Stimulated activated CD8-positive, alpha-beta memory T cell treated with anti-CD3 and anti-CD28 coated beads, Interleukin-2, amount 100 ng/mL, for 48 hours (primary cell): Measurements from ENCODE around the gene PLEKHO1.
"Not testable (repeated sequence)": the region's sequence is repeated elsewhere in the genome, so short reads cannot be mapped to it uniquely, and the experiment has no call there.

Experiments used
- DNase-seq, 2 donors: peaks; one replicate each; pipeline ENCODE4 v3.0.0-alpha.2; 2020; ENCODE audit warnings: low read depth in 2 of 2

The PLEKHO1 gene

GRCh38 chr1:150173141-150173585, 23.4 kb downstream of the PLEKHO1 start:
- DNase-seq: no peak

GRCh38 chr1:150176593-150176992, 26.9 kb downstream of the PLEKHO1 start:
- DNase-seq: no peak

- DNase-seq: no peak
Measured at GRCh38 chr1:150178548-150178947, 28.8 kb downstream of the PLEKHO1 start.

- no peak for DNase-seq
Measured at GRCh38 chr1:150179867-150180266, 30.2 kb downstream of the PLEKHO1 start.

GRCh38 chr1:150180474-150180873, 30.8 kb downstream of the PLEKHO1 start:
- no peak for DNase-seq

GRCh38 chr1:150182247-150182646, 32.5 kb downstream of the PLEKHO1 start:
- DNase-seq: no peak

- DNase-seq: no peak
Measured at GRCh38 chr1:150183061-150183460, 33.3 kb downstream of the PLEKHO1 start.

- no peak for DNase-seq
Measured at GRCh38 chr1:150185481-150185880, 35.8 kb downstream of the PLEKHO1 start.

- not testable (repeated sequence) for DNase-seq
Measured at GRCh38 chr1:150186438-150186788, 36.7 kb downstream of the PLEKHO1 start.

GRCh38 chr1:150186789-150187559, 37.3 kb downstream of the PLEKHO1 start:
- no peak for DNase-seq

- no peak for DNase-seq
Measured at GRCh38 chr1:150187560-150187931, 37.8 kb downstream of the PLEKHO1 start.

- DNase-seq: no peak
Measured at GRCh38 chr1:150192012-150192411, 42.3 kb downstream of the PLEKHO1 start.

- no peak for DNase-seq
Measured at GRCh38 chr1:150194381-150195031, 44.8 kb downstream of the PLEKHO1 start.

GRCh38 chr1:150196417-150196816, 46.7 kb downstream of the PLEKHO1 start:
- DNase-seq: no peak

GRCh38 chr1:150207281-150207971, 57.7 kb downstream of the PLEKHO1 start:
- no peak for DNase-seq

- not testable (repeated sequence) for DNase-seq
Measured at GRCh38 chr1:150208460-150208859, 58.7 kb downstream of the PLEKHO1 start.
